KBM-7 (cell line): ENCODE data around the gene IFI35.

Source experiments
- DNase-seq: peaks from one replicate; pipeline ENCODE4 v3.0.0-alpha.2; 2015
- in situ Hi-C: fragments of 300-500 bp; cut with MboI; formaldehyde crosslinking; loops from 2 replicates; pipeline ENCODE4 v1.14.3; 2020; ENCODE audit warnings: low sequenced_read_pairs, low pct_unique_long_range_greater_than_20kb, mixed read lengths

The IFI35 gene

GRCh38 chr17:43019418-43019817 lies 12.8 kb downstream of the IFI35 start:
- in situ Hi-C loops = loop anchor here (10.0 to 25.0 kb wide), 2 partner anchors 65 to 343 kb away; no protein-coding TSS in a partner anchor
- DNase-seq = no peak

- DNase-seq = peak; percentile 70
- in situ Hi-C loops = loop anchor here (25.0 kb wide), 1 partner anchor 342 kb away; no protein-coding TSS in a partner anchor
Measured at GRCh38 chr17:43020030-43020621, 13.5 kb downstream of the IFI35 start.

- peak; percentile 71 for DNase-seq
- in situ Hi-C loops = loop anchor here (25.0 kb wide), 1 partner anchor 341 kb away; no protein-coding TSS in a partner anchor
Measured at GRCh38 chr17:43020789-43021740, 14.5 kb downstream of the IFI35 start.

GRCh38 chr17:43021741-43022512 lies 15.3 kb downstream of the IFI35 start, which contains the start of gene VAT1:
Gene VAT1, minus strand, starts transcription at chr17:43022385. Its CDS starts 63 bp downstream, at chr17:43022322.
- peak; percentile 82 for DNase-seq
- in situ Hi-C loops = loop anchor here (25.0 kb wide), 1 partner anchor 340 kb away; no protein-coding TSS in a partner anchor

DNA sequence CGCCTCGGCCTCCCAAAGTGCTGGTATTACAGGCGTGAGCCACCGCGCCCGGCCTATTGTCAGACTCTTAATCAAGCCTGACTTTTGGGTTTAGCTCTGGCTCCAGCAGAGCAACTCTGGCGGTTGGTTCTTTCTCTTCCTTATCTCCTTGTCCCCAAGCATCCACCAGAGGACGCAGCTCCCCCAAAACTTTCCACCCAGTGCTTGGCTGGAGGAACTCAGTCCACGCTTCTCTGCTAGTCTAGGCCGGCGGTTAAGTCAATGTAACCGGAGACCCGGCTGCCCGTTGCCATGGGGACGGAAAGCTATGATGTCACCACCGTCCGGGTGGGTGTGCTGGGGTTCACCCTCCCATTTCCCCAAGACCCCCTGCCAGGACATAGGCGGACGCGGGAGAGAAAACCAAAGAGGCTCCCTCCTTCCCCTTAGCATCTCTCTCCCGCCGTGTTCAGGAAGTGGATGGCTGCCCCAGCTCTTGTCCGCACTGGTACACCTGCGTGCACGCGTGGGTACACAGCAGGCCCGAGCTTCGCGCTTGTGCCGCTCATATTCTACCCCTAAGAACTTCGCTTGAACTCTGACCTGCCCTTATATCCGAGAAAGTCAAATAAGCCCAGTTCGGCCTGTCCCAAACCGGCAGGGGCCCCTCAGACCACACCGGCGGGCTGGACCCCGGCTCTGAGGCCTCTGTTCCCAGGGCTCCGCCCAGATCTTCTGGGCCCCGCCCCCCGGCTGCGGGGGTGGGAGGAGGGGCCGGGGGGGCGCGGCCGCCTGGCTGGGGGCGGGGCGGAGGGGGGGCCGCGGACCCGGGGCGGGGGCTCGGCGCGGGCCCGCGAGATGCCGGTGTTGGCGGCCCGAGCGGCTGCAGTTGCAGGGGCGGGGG lies 18.1 kb downstream of the IFI35 start, which contains the start of gene RND2:
TSS of gene RND2 (plus strand) at position 825 of the 883 bp plus-strand sequence. CDS start 117 bp downstream, outside the sequence.
- in situ Hi-C loops = loop anchor here (25.0 kb wide), 1 partner anchor 338 kb away; no protein-coding TSS in a partner anchor
- peak; percentile 95 for DNase-seq

- DNase-seq = no peak
- in situ Hi-C loops = no loop called here
Measured at GRCh38 chr17:43025290-43025657, 18.7 kb downstream of the IFI35 start.

DNA sequence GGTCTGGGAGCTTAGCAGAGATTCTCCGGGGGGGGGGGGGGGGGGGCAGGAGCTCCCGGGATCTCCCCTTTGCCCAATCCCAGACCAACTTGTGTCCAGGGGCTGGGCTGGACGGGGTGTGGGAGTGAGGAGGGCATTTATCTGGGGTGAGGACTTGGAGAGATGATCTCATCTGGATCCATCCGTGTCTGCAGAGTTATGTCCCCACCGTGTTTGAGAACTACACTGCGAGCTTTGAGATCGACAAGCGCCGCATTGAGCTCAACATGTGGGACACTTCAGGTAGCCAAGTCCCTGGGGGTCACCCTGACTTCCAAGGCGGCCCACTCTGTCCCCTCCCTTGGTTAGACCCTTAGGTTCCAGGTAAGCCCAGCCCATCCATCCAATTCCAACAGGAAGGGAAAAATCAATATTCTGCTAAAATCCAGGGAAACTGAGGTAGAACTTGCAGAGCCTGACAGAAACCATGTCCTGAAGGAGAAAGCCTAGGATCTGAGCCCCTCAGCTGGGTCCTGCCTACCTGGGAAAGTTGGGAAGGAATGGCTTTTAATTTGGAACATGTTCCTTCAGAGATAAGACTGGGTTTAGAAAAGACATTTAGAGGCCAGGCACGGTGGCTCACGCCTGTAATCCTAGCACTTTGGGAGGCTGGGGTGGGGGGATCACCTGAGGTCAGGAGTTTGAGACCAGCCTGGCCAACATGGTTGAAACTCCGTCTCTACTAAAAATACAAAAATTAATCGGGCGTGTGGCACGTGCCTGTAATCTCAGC lies 19.4 kb downstream of the IFI35 start:
- DNase-seq = no peak
- in situ Hi-C loops = no loop called here

GRCh38 chr17:43026595-43026994 lies 20.0 kb downstream of the IFI35 start:
- DNase-seq = no peak
- in situ Hi-C loops = no loop called here

- in situ Hi-C loops = no loop called here
- no peak for DNase-seq
Measured at GRCh38 chr17:43027091-43028032, 20.8 kb downstream of the IFI35 start.

- DNase-seq = no peak
- in situ Hi-C loops = no loop called here
Measured at GRCh38 chr17:43028221-43028861, 21.8 kb downstream of the IFI35 start.

GRCh38 chr17:43030137-43030767 lies 23.7 kb downstream of the IFI35 start:
- no peak for DNase-seq
- in situ Hi-C loops = no loop called here

DNA sequence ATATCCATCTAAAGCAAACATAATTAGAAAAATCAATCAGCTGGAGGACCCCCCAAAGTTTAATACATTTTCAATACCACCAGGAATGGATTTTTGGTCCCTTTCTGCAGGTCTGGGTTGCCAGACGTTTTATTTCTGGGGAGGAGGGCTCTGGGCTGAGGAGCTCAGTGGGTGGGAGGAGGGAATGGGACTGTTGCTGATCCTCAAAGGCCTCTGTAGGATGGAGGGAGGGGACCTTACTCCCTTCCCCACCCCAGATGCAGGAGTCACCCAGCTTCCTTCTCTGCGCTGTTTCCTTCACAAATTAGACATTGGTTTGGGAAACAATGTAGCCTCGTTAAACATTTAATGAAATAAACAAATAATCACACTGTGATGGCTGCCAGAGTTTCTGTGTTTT lies 25.1 kb downstream of the IFI35 start:
- DNase-seq = no peak
- in situ Hi-C loops = no loop called here

GRCh38 chr17:43033948-43034881 lies 27.6 kb downstream of the IFI35 start:
- no peak for DNase-seq
- in situ Hi-C loops = no loop called here

GRCh38 chr17:43034894-43035293 lies 28.3 kb downstream of the IFI35 start:
- in situ Hi-C loops = no loop called here
- no peak for DNase-seq

- in situ Hi-C loops = no loop called here
Measured at GRCh38 chr17:43039646-43040045, 33.1 kb downstream of the IFI35 start.

More at GRCh38 chr17:43039646-43040045, 33.1 kb downstream of the IFI35 start:
- DNase-seq = no peak
